Neural cell (in vitro differentiated cells): ENCODE measurements around the gene ANKRD63. TPM values are rescaled to one million over a fixed set of nuclear protein-coding genes. Genes with fewer than 3 reads are reported as not detected.

ENCODE experiments used
- H2AFZ ChIP-seq: fragments of 200-600, 300-800 bp; sonication (generic), shearing (Covaris generic); 2 replicates; pipeline ENCODE4 v1.6.0; 2014; ENCODE audit warnings: low read depth, mild to moderate bottlenecking, antibody characterized with exemption, low read length, moderate library complexity
- H3F3A ChIP-seq: fragments of 200-600 bp; shearing (Covaris generic); 2 replicates; pipeline ENCODE4 v1.6.1; 2016; ENCODE audit warnings: mild to moderate bottlenecking, moderate library complexity, mixed read lengths, antibody characterized with exemption, low read length; ENCODE audit not compliant: insufficient read depth, poor library complexity, severe bottlenecking
- H3K27ac ChIP-seq: fragments of 200-600, 300-800 bp; sonication (generic), shearing (Covaris generic); 2 replicates; pipeline ENCODE4 v1.5.1; 2014; ENCODE audit warnings: mild to moderate bottlenecking, low read length, moderate library complexity
- H3K27me3 ChIP-seq: fragments of 300-800, 200-600 bp; sonication (generic), shearing (Covaris generic); 2 replicates; pipeline ENCODE4 v1.6.0; 2014; ENCODE audit warnings: mild to moderate bottlenecking, low read depth, low read length, moderate library complexity; ENCODE audit not compliant: insufficient read depth
- H3K36me3 ChIP-seq: fragments of 300-800, 200-600 bp; sonication (generic), shearing (Covaris generic); 2 replicates; pipeline ENCODE4 v1.5.1; 2014; ENCODE audit warnings: mild to moderate bottlenecking, antibody characterized with exemption, low read length, moderate library complexity; ENCODE audit not compliant: insufficient read depth
- H3K4me2 ChIP-seq: fragments of 300-800, 200-600 bp; sonication (generic), shearing (Covaris generic); 2 replicates; pipeline ENCODE4 v1.6.0; 2014; ENCODE audit warnings: mild to moderate bottlenecking, low read length
- H3K4me3 ChIP-seq: fragments of 300-800, 200-600 bp; sonication (generic), shearing (Covaris generic); 2 replicates; pipeline ENCODE4 v1.5.1; 2014; ENCODE audit warnings: mild to moderate bottlenecking, low read length, moderate library complexity
- H3K79me2 ChIP-seq: fragments of 200-600 bp; shearing (Covaris generic); replicated peaks from 2 replicates; pipeline ENCODE4 v1.6.0; 2014; ENCODE audit warnings: mild to moderate bottlenecking, low read length, moderate library complexity; ENCODE audit not compliant: insufficient read depth
- H3K9ac ChIP-seq: fragments of 300-800, 200-600 bp; sonication (generic), shearing (Covaris generic); 2 replicates; pipeline ENCODE4 v1.6.1; 2016; ENCODE audit warnings: mild to moderate bottlenecking, low read length, mixed read lengths
- H3K9me2 ChIP-seq: fragments of 200-600 bp; shearing (Covaris generic); 2 replicates; pipeline ENCODE4 v1.6.1; 2016; ENCODE audit warnings: mild to moderate bottlenecking, low read length, mixed read lengths; ENCODE audit not compliant: insufficient read depth
- H3K9me3 ChIP-seq: fragments of 200-600, 300-800 bp; sonication (generic), shearing (Covaris generic); 2 replicates; pipeline ENCODE4 v1.6.1; 2016; ENCODE audit warnings: mild to moderate bottlenecking, mixed run types, low read length, moderate library complexity, mixed read lengths
- H4K20me1 ChIP-seq: fragments of 200-600 bp; shearing (Covaris generic); 2 replicates; pipeline ENCODE4 v1.6.1; 2016; ENCODE audit warnings: mild to moderate bottlenecking, mixed run types; ENCODE audit not compliant: insufficient read depth
- CTCF ChIP-seq: fragments of 450-650 bp; IDR thresholded peaks from 2 replicates; pipeline ENCODE4 v1.5.1; 2014; ENCODE audit warnings: antibody characterized with exemption, mild to moderate bottlenecking, moderate library complexity; ENCODE audit not compliant: poor library complexity, severe bottlenecking
- EP300 ChIP-seq: fragments of 450-650 bp; conservative IDR thresholded peaks from 2 replicates; pipeline ENCODE4 v1.6.1; 2014; ENCODE audit warnings: antibody characterized with exemption, mild to moderate bottlenecking, moderate library complexity; ENCODE audit not compliant: poor library complexity, severe bottlenecking
- EZH2 ChIP-seq: fragments of 200-600, 300-800 bp; shearing (Covaris generic), sonication (generic); IDR thresholded peaks from 2 replicates; pipeline ENCODE4 v1.6.1; 2014; ENCODE audit warnings: antibody characterized with exemption, low read length, borderline replicate concordance, mild to moderate bottlenecking; ENCODE audit not compliant: insufficient read depth, poor library complexity, severe bottlenecking
- MXI1 ChIP-seq: fragments of 450-650 bp; conservative IDR thresholded peaks from 2 replicates; pipeline ENCODE4 v1.6.1; 2014; ENCODE audit warnings: antibody characterized with exemption, mild to moderate bottlenecking; ENCODE audit not compliant: poor library complexity, severe bottlenecking
- POLR2AphosphoS5 ChIP-seq: IDR thresholded peaks from 2 replicates; pipeline ENCODE4 v1.6.1; 2012
- RAD21 ChIP-seq: fragments of 450-650 bp; conservative IDR thresholded peaks from 2 replicates; pipeline ENCODE4 v1.6.1; 2014; ENCODE audit warnings: antibody characterized with exemption, mild to moderate bottlenecking, moderate library complexity
- SMC3 ChIP-seq: fragments of 450-650 bp; conservative IDR thresholded peaks from 2 replicates; pipeline ENCODE4 v1.6.1; 2014; ENCODE audit warnings: antibody characterized with exemption, mild to moderate bottlenecking, moderate library complexity; ENCODE audit not compliant: poor library complexity
- TAF1 ChIP-seq: IDR thresholded peaks from 2 replicates; pipeline ENCODE4 v1.6.1; 2012; ENCODE audit warnings: low read depth
- polyA plus RNA-seq: library from polyadenylated mRNA; depleted of rRNA; stranded (reverse); fragments of >200 nt; gene quantifications from 2 replicates; pipeline ENCODE4 v1.2.3, GENCODE V29; 2014
- TF ChIP-seq, protein P1 (sequence below): IDR thresholded peaks from 2 replicates; pipeline ENCODE4 v1.6.1; 2012; ENCODE audit warnings: borderline replicate concordance

Gene ANKRD63
- polyA plus RNA-seq, 1 donor from 2014 or later = 2.1 TPM

DNA sequence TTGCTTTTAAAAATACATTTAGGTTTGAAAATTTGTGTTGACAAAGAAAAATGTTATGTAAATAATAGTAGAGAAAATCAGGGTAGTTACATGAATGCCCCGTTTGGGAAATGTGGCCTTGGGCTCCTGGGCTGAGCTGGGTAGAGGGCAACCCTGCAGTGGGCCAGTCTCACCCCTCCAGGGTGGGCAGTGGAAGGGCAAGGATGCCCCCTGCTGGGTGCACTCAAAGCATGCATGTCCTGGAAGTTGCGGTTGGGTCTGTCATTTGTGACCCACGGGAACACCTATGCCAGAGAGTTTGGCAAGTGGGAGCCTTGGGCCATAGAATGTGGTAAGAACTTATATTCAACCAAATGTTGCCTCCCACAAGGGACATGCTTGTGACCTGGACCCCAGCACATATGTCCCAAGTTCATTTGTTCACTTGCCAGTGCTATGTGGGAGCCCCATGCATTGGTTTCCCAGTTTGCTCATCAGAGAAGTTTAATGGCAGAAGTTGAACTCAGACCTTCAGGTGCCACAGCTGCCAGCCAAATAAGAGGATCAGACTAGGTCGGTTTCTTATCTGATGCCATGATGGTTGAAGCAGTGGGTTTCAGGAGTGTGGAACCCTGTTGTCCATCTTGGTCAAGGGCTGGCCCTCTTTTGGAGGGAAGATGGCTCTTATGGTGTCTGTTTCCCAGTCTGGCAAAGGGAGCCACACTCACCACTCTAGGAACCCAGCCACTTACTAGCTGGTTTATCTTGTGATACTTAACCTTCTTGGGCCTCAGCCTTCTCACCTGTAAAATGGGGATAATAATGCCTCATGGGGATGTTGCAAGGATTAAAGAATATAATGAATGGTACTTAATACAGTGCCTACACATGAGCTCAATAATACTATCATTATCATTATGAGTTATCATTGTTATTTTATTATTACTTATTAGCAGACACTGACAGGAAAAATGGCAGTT is 27.4 kb upstream of the ANKRD63 start:
- Histone ChIP-seq H3K4me3 (no peak overlapping the region), H4K20me1 (no peaks in the 10 kb centered on the region), H3K9ac (no peak overlapping the region), H3K36me3 (no peaks in the 10 kb centered on the region), H3K79me2 (no peaks in the 10 kb centered on the region), H3K9me3 (no peaks in the 10 kb centered on the region), H2AFZ (no peak overlapping the region), H3K27ac (no peak overlapping the region), H3K27me3 (no peaks in the 10 kb centered on the region), H3F3A (no peaks in the 10 kb centered on the region), H3K9me2 (no peaks in the 10 kb centered on the region), H3K4me2 (no peak overlapping the region)
- no peak for TF ChIP-seq TAF1
- no peak for TF ChIP-seq MXI1
- peak; percentile 91 for TF ChIP-seq SMC3
- TF ChIP-seq, protein P1, sequence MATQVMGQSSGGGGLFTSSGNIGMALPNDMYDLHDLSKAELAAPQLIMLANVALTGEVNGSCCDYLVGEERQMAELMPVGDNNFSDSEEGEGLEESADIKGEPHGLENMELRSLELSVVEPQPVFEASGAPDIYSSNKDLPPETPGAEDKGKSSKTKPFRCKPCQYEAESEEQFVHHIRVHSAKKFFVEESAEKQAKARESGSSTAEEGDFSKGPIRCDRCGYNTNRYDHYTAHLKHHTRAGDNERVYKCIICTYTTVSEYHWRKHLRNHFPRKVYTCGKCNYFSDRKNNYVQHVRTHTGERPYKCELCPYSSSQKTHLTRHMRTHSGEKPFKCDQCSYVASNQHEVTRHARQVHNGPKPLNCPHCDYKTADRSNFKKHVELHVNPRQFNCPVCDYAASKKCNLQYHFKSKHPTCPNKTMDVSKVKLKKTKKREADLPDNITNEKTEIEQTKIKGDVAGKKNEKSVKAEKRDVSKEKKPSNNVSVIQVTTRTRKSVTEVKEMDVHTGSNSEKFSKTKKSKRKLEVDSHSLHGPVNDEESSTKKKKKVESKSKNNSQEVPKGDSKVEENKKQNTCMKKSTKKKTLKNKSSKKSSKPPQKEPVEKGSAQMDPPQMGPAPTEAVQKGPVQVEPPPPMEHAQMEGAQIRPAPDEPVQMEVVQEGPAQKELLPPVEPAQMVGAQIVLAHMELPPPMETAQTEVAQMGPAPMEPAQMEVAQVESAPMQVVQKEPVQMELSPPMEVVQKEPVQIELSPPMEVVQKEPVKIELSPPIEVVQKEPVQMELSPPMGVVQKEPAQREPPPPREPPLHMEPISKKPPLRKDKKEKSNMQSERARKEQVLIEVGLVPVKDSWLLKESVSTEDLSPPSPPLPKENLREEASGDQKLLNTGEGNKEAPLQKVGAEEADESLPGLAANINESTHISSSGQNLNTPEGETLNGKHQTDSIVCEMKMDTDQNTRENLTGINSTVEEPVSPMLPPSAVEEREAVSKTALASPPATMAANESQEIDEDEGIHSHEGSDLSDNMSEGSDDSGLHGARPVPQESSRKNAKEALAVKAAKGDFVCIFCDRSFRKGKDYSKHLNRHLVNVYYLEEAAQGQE = no peak
- no peak for TF ChIP-seq EZH2
- no peak for TF ChIP-seq POLR2AphosphoS5
- TF ChIP-seq EP300 = no peak
- TF ChIP-seq RAD21 = peak; percentile 87
- peak; percentile 77 for TF ChIP-seq CTCF

DNA sequence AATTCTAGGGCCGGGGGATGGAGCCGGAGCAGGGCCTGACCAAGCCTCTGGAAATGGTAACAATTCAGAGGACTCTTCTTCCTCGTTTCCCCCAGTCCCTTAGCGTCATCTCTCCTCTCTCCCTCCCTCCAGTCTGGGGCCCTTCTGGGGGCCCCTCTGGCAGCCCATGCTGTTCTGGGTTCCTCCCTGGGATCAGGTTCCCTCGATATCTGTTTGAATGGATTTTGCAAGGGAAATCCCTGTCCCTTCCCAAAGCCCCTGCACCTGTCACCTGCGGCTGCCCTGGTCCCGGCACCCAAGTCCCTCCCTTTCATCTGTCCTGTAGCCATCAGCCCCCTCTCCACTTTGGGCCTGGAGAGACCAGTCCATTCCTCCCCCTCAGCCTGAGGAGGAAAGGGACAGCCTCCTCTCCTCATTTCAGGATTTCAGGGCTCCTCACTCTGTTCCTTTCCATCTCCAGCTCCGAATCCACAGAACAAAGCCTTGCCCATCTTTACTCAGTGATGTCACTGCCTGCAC is 26.5 kb upstream of the ANKRD63 start:
- Histone ChIP-seq H3K36me3 (no peaks in the 10 kb centered on the region), H3K79me2 (no peaks in the 10 kb centered on the region), H3K9me3 (no peaks in the 10 kb centered on the region), H4K20me1 (no peaks in the 10 kb centered on the region), H2AFZ (no peak overlapping the region), H3K27ac (no peak overlapping the region), H3F3A (no peaks in the 10 kb centered on the region), H3K9me2 (no peaks in the 10 kb centered on the region), H3K4me2 (no peak overlapping the region), H3K27me3 (no peaks in the 10 kb centered on the region), H3K4me3 (no peak overlapping the region), H3K9ac (peak overlapping the region; percentile 12)
- TF ChIP-seq, protein P1 = no peak
- TF ChIP-seq RAD21 = no peak
- TF ChIP-seq EP300 = no peak
- no peak for TF ChIP-seq POLR2AphosphoS5
- no peak for TF ChIP-seq EZH2
- TF ChIP-seq MXI1 = no peak
- TF ChIP-seq CTCF = no peak
- no peak for TF ChIP-seq TAF1
- TF ChIP-seq SMC3 = no peak
